Measurements from ENCODE around the gene CELF4. TPM values are rescaled to one million over a fixed set of nuclear protein-coding genes. Genes with fewer than 3 reads are reported as not detected.

The CELF4 gene
- total RNA-seq, 1 donor from 2014 or later = 2.3 TPM

DNA sequence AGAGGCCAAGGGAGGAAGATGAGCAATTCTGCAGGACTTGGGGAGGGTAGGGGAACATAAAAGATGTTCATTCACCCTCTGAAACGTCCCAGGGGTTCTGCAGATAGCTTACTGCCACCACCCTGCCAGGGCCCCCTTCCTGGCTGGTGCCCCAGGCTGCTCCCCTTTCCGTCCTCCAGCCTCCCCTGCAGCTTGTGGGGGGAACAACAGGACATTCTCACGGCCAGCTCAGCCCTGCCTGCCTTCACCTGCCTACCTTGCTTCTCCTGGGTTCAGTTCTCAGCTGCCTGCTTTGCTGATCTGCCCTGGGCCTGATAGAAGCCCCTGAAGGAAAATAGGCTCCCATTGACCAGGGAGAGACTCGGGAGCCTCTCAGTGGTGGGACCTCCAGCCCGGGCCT is 251.1 kb downstream of the CELF4 start:
- H3K4me3 Mint-ChIP-seq = no peak overlapping the region
- H3K27ac Mint-ChIP-seq = no peak overlapping the region
- TF ChIP-seq, protein P1, sequence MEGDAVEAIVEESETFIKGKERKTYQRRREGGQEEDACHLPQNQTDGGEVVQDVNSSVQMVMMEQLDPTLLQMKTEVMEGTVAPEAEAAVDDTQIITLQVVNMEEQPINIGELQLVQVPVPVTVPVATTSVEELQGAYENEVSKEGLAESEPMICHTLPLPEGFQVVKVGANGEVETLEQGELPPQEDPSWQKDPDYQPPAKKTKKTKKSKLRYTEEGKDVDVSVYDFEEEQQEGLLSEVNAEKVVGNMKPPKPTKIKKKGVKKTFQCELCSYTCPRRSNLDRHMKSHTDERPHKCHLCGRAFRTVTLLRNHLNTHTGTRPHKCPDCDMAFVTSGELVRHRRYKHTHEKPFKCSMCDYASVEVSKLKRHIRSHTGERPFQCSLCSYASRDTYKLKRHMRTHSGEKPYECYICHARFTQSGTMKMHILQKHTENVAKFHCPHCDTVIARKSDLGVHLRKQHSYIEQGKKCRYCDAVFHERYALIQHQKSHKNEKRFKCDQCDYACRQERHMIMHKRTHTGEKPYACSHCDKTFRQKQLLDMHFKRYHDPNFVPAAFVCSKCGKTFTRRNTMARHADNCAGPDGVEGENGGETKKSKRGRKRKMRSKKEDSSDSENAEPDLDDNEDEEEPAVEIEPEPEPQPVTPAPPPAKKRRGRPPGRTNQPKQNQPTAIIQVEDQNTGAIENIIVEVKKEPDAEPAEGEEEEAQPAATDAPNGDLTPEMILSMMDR (IDR thresholded peaks at IDR 0.05; ENCODE audit: unreplicated experiment) = no peak
- H3K36me3 Mint-ChIP-seq = no peaks in the 10 kb centered on the region
- peaks cover 10% of the 10 kb centered on the region for H3K4me1 Mint-ChIP-seq
- H3K27me3 Mint-ChIP-seq (ENCODE audit: low read depth) = peaks cover 6% of the 10 kb centered on the region
- no peak for DNase-seq (ENCODE audit: low spot score in 2 of 2, unreplicated experiment in 2 of 2)
- no peaks in the 10 kb centered on the region for H3K9me3 Mint-ChIP-seq

DNA sequence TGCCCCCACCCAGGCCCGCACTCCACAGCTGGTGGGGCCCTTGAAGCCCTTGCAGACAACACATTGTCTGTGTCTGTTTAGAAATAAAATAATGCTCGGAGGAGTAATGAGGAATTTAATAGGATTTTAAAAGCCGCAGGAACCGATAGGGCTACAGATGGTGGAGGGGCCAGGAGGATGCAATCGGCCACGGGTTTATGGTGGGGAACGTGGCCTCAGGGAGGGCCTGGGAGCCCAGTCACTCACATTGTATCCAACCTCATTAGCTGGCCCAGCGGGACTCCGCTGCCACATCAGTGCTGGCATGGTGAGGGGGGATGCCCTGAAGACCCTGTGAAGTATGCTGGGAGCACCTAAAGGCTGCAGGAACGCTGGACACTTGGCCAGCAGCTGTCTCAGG is 252.0 kb downstream of the CELF4 start:
- no peak overlapping the region for H3K27ac Mint-ChIP-seq
- no peaks in the 10 kb centered on the region for H3K36me3 Mint-ChIP-seq
- no peaks in the 10 kb centered on the region for H3K9me3 Mint-ChIP-seq
- H3K27me3 Mint-ChIP-seq (ENCODE audit: low read depth) = peaks cover 6% of the 10 kb centered on the region
- H3K4me3 Mint-ChIP-seq = no peak overlapping the region
- TF ChIP-seq, protein P1 (IDR thresholded peaks at IDR 0.05; ENCODE audit: unreplicated experiment) = no peak
- peaks cover 10% of the 10 kb centered on the region for H3K4me1 Mint-ChIP-seq
- DNase-seq (ENCODE audit: low spot score in 2 of 2, unreplicated experiment in 2 of 2) = no peak

GRCh38 chr18:37309861-37310260 is 255.7 kb downstream of the CELF4 start:
- H3K9me3 Mint-ChIP-seq = no peaks in the 10 kb centered on the region
- no peak overlapping the region for H3K4me3 Mint-ChIP-seq
- peaks cover 12% of the 10 kb centered on the region for H3K4me1 Mint-ChIP-seq
- H3K36me3 Mint-ChIP-seq = no peaks in the 10 kb centered on the region
- DNase-seq (ENCODE audit: low spot score in 2 of 2, unreplicated experiment in 2 of 2) = no peak
- H3K27me3 Mint-ChIP-seq (ENCODE audit: low read depth) = peaks cover 2% of the 10 kb centered on the region
- TF ChIP-seq, protein P1 (IDR thresholded peaks at IDR 0.05; ENCODE audit: unreplicated experiment) = no peak
- H3K27ac Mint-ChIP-seq = no peak overlapping the region

GRCh38 chr18:37309059-37309458 is 256.5 kb downstream of the CELF4 start:
- H3K9me3 Mint-ChIP-seq = no peaks in the 10 kb centered on the region
- DNase-seq (ENCODE audit: low spot score in 2 of 2, unreplicated experiment in 2 of 2) = no peak
- TF ChIP-seq, protein P1 (IDR thresholded peaks at IDR 0.05; ENCODE audit: unreplicated experiment) = no peak

GRCh38 chr18:37307181-37307580 is 258.4 kb downstream of the CELF4 start:
- no peaks in the 10 kb centered on the region for H3K36me3 Mint-ChIP-seq
- peaks cover 1% of the 10 kb centered on the region for H3K27me3 Mint-ChIP-seq (ENCODE audit: low read depth)
- H3K4me3 Mint-ChIP-seq = no peak overlapping the region
- DNase-seq (ENCODE audit: low spot score in 2 of 2, unreplicated experiment in 2 of 2) = no peak
- H3K27ac Mint-ChIP-seq = no peak overlapping the region
- TF ChIP-seq, protein P1 (IDR thresholded peaks at IDR 0.05; ENCODE audit: unreplicated experiment) = no peak
- H3K4me1 Mint-ChIP-seq = peaks cover 24% of the 10 kb centered on the region
- H3K9me3 Mint-ChIP-seq = no peaks in the 10 kb centered on the region

More at GRCh38 chr18:37309059-37309458, 256.5 kb downstream of the CELF4 start:
- H3K36me3 Mint-ChIP-seq = no peaks in the 10 kb centered on the region
- H3K4me3 Mint-ChIP-seq = no peak overlapping the region
- no peak overlapping the region for H3K27ac Mint-ChIP-seq
- H3K27me3 Mint-ChIP-seq (ENCODE audit: low read depth) = peaks cover 2% of the 10 kb centered on the region
- H3K4me1 Mint-ChIP-seq = peaks cover 12% of the 10 kb centered on the region

GRCh38 chr18:37306432-37306831 is 259.2 kb downstream of the CELF4 start:
- H3K27ac Mint-ChIP-seq = no peak overlapping the region
- no peak for DNase-seq (ENCODE audit: low spot score in 2 of 2, unreplicated experiment in 2 of 2)
- H3K9me3 Mint-ChIP-seq = no peaks in the 10 kb centered on the region

More at GRCh38 chr18:37306432-37306831, 259.2 kb downstream of the CELF4 start:
- Mint-ChIP-seq H3K27me3 (ENCODE audit: low read depth) (peaks cover 4% of the 10 kb centered on the region), H3K4me3 (no peak overlapping the region), H3K4me1 (peaks cover 29% of the 10 kb centered on the region), H3K36me3 (no peaks in the 10 kb centered on the region)
- TF ChIP-seq, protein P1 (IDR thresholded peaks at IDR 0.05; ENCODE audit: unreplicated experiment) = no peak

All from mesothelial cell of epicardium (in vitro differentiated cells).